DOHH2 (cell line): ENCODE data around the gene MAP3K4.

Experiments used
- EZH2phosphoT487 ChIP-seq: fragments of 200-600 bp; sonication (generic); IDR thresholded peaks from 2 replicates; pipeline ENCODE4 v1.6.1; 2017; ENCODE audit warnings: borderline replicate concordance, mild to moderate bottlenecking, antibody characterized with exemption, low read length, moderate library complexity, mixed read lengths
- TF ChIP-seq, protein P1 (sequence below): fragments of 200-600 bp; sonication (generic); IDR thresholded peaks from one replicate; pipeline ENCODE4 v1.5.1; 2014; ENCODE audit warnings: antibody characterized with exemption, mild to moderate bottlenecking, low read depth, low read length; ENCODE audit not compliant: poor library complexity, severe bottlenecking

DNA sequence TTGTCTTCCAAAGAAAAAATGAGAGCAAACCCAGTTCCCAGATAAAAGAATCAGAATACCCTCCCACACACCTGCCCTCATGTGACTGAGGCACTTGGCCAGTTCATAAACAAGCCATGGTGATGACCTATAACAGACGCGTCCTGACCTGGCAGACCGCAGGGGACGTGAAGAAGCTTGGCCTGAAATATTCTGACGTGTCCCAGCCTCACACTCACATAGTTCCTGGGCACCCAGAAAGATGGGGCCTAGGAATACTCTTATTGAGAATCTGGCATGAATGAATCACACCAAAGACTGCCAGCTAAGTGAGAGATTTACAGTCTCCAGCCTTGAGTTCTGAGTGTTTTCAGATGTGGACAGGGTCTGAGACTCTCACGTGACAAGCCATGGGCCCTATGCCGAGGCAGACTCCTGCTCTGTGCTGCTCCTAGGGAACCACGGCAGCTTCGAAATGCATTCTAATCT lies 17.2 kb upstream of the MAP3K4 start:
- TF ChIP-seq, protein P1, sequence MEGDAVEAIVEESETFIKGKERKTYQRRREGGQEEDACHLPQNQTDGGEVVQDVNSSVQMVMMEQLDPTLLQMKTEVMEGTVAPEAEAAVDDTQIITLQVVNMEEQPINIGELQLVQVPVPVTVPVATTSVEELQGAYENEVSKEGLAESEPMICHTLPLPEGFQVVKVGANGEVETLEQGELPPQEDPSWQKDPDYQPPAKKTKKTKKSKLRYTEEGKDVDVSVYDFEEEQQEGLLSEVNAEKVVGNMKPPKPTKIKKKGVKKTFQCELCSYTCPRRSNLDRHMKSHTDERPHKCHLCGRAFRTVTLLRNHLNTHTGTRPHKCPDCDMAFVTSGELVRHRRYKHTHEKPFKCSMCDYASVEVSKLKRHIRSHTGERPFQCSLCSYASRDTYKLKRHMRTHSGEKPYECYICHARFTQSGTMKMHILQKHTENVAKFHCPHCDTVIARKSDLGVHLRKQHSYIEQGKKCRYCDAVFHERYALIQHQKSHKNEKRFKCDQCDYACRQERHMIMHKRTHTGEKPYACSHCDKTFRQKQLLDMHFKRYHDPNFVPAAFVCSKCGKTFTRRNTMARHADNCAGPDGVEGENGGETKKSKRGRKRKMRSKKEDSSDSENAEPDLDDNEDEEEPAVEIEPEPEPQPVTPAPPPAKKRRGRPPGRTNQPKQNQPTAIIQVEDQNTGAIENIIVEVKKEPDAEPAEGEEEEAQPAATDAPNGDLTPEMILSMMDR: no peak
- TF ChIP-seq EZH2phosphoT487: no peak
